HEK293T (cell line): ENCODE measurements around the gene SPDYE17.
"Not testable (repeated sequence)": the region's sequence is repeated elsewhere in the genome, so short reads cannot be mapped to it uniquely, and the experiment has no call there.

ENCODE experiments used
- ARNT ChIP-seq: fragments of 450-650 bp; IDR thresholded peaks from 2 replicates; pipeline ENCODE4 v1.6.1; 2017; ENCODE audit warnings: mild to moderate bottlenecking
- BHLHE40 ChIP-seq: fragments of 450-650 bp; IDR thresholded peaks from 2 replicates; pipeline ENCODE4 v1.6.1; 2016; ENCODE audit warnings: mild to moderate bottlenecking, moderate library complexity, borderline replicate concordance
- ELF4 ChIP-seq: fragments of 450-650 bp; IDR thresholded peaks from 2 replicates; pipeline ENCODE4 v1.6.1; 2017; ENCODE audit warnings: antibody characterized with exemption
- FOXA1 ChIP-seq: fragments of 450-650 bp; IDR thresholded peaks from 2 replicates; pipeline ENCODE4 v1.6.1; 2016; ENCODE audit warnings: mild to moderate bottlenecking
- FOXK2 ChIP-seq: fragments of 450-650 bp; IDR thresholded peaks from 2 replicates; pipeline ENCODE4 v1.6.1; 2016; ENCODE audit warnings: mild to moderate bottlenecking
- FOXM1 ChIP-seq: fragments of 450-650 bp; IDR thresholded peaks from 2 replicates; pipeline ENCODE4 v1.6.1; 2017; ENCODE audit warnings: mild to moderate bottlenecking, borderline replicate concordance
- HDGF ChIP-seq: fragments of 450-650 bp; IDR thresholded peaks from 2 replicates; pipeline ENCODE4 v1.6.1; 2017; ENCODE audit warnings: antibody characterized with exemption, borderline replicate concordance
- L3MBTL2 ChIP-seq: fragments of 450-650 bp; conservative IDR thresholded peaks from 2 replicates; pipeline ENCODE4 v1.6.1; 2016; ENCODE audit warnings: mild to moderate bottlenecking
- LEF1 ChIP-seq: fragments of 450-650 bp; IDR thresholded peaks from 2 replicates; pipeline ENCODE4 v1.6.1; 2017; ENCODE audit warnings: mild to moderate bottlenecking, borderline replicate concordance
- NFRKB ChIP-seq: fragments of 450-650 bp; IDR thresholded peaks from 2 replicates; pipeline ENCODE4 v1.6.1; 2016; ENCODE audit warnings: mild to moderate bottlenecking, moderate library complexity
- PKNOX1 ChIP-seq: fragments of 450-650 bp; IDR thresholded peaks from 2 replicates; pipeline ENCODE4 v1.6.1; 2016
- SP1 ChIP-seq: fragments of 450-650 bp; IDR thresholded peaks from 2 replicates; pipeline ENCODE4 v1.6.1; 2017
- SUZ12 ChIP-seq: fragments of 450-650 bp; IDR thresholded peaks from 2 replicates; pipeline ENCODE4 v1.6.1; 2016; ENCODE audit warnings: mild to moderate bottlenecking
- TARDBP ChIP-seq: fragments of 450-650 bp; IDR thresholded peaks from 2 replicates; pipeline ENCODE4 v1.6.1; 2016

- not testable (repeated sequence) for TF ChIP-seq L3MBTL2, FOXM1, SP1, PKNOX1, LEF1, SUZ12, FOXA1, BHLHE40, TARDBP, ELF4, HDGF, ARNT, FOXK2, NFRKB
Measured at GRCh38 chr7:76990202-76990601, 42.0 kb downstream of the SPDYE17 start.
